IPS DF 4.7 (cell line): ENCODE data around the gene TXNDC11.
A peak's percentile ranks its signal among the peaks of the same experiment; 100 is the strongest.
"Not testable (repeated sequence)": the region's sequence is repeated elsewhere in the genome, so short reads cannot be mapped to it uniquely, and the experiment has no call there.

Experiments used
- DNase-seq: peaks from one replicate; pipeline ENCODE4 v3.0.0-alpha.2; 2013; ENCODE audit warnings: low spot score; ENCODE audit errors: extremely low read depth

The TXNDC11 gene, protein sequence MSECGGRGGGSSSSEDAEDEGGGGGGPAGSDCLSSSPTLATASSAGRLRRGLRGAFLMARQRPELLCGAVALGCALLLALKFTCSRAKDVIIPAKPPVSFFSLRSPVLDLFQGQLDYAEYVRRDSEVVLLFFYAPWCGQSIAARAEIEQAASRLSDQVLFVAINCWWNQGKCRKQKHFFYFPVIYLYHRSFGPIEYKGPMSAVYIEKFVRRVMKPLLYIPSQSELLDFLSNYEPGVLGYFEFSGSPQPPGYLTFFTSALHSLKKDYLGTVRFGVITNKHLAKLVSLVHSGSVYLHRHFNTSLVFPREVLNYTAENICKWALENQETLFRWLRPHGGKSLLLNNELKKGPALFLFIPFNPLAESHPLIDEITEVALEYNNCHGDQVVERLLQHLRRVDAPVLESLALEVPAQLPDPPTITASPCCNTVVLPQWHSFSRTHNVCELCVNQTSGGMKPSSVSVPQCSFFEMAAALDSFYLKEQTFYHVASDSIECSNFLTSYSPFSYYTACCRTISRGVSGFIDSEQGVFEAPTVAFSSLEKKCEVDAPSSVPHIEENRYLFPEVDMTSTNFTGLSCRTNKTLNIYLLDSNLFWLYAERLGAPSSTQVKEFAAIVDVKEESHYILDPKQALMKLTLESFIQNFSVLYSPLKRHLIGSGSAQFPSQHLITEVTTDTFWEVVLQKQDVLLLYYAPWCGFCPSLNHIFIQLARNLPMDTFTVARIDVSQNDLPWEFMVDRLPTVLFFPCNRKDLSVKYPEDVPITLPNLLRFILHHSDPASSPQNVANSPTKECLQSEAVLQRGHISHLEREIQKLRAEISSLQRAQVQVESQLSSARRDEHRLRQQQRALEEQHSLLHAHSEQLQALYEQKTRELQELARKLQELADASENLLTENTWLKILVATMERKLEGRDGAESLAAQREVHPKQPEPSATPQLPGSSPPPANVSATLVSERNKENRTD

DNA sequence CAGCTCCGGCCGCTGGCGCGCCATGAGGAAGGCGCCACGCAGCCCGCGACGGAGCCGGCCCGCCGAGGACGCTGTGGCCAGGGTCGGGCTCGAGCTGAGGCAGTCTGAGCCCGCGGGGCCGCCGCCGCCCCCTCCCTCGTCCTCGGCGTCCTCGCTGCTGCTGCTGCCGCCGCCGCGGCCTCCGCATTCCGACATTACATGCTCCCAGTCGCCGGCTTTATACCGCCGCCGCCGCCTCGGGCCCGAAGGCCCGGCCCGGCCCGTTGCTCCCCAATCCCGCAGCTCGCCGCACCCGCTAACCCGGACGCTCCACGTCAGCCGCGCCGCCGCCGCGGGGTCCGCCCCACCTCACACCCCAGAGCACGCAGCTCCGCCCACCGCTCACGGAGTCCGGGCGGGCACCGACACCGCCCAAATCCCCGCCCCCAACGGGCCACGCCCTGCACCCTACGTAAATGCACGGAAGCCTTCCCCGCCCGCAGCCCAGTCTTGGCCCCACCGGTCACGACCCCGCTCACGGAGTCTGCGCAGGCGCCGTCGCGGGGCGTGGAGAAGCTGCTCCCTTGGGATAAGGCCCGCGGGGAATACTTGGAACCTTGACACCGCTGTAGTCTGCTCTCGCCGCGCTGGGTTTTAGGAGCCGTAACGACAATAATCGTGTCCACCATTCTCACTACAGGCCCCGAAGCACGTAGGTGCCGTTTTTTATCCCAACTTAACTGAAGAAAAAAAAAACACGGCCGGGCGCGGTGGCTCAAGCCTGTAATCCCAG lies at the start of gene TXNDC11:
TSS of gene TXNDC11 (minus strand) at position 322 of the 772 bp plus-strand sequence. CDS start at position 195, 127 bp downstream.
- DNase-seq = peak; percentile 81

DNA sequence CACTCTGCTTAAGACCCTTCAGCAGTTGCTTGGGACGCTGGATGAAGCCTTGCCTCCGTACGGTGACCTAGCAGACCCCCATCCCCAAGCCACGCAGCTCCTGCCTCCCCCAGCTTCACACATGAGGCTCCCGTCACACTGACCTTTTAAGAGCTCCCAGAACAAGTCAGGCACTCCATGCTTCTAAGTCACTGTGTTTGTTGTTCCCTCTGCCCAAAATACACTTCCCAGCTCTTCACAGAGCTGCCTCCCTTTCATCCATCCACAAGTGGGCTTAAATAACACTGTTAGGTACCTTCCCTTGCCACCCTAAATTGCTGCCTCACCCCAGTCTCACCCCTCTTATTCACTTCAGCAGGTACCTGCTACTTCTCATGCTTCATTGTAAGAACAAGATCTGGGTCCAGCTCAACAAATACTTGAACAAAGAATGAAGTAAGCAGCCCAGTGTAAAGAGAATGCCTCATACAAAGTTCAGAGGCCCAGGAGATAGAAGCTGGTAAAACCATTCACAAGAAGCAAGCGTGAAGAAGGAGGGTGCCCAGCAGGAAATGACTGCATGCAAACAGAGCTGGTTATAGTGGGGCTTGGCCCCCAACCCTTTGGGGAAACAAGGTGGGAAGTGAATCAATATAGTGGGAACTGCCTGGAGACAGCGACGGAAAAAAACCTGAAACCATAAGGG lies 48.6 kb upstream of the TXNDC11 start:
- DNase-seq = no peak

DNA sequence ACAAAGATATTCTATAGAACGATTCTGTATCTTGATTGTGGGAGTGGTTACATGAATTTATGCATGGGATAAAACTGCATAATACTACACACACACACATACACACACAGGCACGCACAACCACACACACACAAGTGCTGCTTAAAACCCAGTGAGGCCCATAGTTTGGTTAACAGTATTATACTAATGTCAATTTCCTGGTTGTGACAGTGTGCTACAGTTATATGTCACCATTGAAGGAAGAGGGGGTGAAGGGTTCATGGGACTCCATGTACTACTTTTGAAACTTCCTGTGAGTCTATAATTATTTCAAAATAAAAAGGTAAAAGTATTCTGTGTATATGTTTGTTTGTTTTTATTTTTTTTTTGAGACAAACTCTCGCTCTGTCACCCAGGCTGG lies 46.3 kb upstream of the TXNDC11 start:
- no peak for DNase-seq

DNA sequence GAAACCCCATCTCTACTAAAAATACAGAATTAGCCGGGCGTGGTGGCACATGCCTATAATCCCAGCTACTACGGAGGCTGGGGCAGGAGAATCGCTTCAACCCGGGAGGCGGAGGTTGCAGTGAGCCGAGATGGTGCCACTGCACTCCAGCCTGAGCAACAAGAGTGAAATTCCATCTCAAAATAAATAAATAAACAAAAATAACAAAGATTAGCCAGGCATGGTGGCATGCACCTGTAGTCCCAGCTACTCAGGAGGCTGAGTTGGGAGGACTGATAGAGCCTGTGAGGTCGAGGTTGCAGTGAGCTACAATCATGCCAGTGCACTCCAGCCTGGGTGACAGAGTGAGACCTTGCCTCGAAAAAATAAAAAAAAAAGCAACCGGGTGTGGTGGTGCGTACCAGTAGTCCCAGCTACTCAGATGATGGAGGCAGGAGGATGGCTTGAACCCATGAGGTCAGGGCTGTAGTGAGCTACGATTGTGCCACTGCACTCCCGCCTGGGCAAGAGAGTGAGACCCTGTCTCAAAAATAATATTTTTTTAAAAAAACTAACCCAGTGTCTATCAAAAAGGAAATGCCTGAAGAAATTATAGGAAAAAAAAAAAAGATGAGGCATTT lies 42.4 kb upstream of the TXNDC11 start:
- DNase-seq = not testable (repeated sequence)

DNA sequence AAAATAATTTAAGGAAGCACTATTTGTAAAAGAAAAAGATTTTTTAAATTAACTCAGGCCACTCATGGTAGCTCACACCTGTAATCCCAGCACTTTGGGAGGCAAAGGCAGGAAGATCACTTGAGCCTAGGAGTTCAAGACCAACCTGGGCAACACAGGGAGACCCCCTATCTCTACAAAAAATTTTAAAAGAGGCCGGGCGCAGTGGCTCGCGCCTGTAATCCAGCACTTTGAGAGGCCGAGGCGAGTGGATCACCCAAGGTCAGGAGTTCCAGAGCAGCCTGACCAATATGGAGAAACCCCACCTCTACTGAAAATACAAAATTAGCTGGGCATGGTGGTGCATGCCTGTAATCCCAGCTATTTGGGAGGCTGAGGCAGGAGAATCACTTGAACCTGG lies 41.7 kb upstream of the TXNDC11 start:
- DNase-seq = not testable (repeated sequence)

DNA sequence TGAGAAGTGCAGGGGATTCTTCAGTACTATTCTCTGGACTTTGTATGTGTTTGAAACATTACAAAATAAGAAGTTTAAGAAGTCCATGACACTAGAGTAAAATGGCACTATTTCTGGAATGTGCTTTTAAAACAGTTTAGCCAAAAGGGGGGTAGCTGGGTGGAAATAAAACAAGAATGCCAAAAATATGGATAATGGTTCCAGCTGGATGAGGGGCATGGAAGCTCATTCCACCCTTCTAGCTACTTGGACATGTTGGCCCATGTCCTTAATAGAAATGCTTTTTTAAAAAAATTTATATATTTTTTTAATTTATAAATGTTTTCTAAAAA lies 41.3 kb upstream of the TXNDC11 start:
- no peak for DNase-seq

DNA sequence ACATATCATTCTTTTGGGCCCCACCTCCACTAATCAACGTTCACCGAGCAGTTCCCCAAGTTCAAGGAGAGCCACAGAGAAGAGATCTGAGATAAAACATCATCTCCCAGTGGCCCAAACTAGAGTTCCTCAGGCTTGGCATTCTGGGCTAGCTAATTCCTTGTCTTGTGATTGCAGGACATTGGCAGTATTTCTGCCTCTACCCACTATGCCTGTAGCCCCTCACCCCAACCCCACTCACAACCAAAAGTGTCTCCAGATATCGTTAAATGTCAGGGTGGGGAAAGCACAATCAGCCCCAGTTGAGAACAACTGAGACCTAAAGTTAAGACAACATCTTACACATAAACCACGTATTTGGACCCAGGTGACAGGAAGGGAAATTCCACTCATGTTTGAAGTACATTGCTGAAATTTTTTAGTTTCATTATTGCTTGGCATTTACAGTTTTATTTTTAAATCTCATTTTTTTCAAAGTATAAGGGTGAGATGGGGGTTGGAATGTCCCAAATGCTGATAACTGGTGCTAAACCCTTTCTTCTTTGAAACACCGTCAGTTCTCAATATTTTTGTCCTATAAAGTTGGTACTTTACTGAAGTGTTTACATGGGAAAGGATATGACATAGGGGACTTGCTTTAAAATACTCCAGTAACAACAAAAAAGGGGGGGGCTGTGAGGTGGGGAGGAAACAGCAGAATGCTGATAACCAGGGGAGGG lies 40.8 kb upstream of the TXNDC11 start:
- no peak for DNase-seq

DNA sequence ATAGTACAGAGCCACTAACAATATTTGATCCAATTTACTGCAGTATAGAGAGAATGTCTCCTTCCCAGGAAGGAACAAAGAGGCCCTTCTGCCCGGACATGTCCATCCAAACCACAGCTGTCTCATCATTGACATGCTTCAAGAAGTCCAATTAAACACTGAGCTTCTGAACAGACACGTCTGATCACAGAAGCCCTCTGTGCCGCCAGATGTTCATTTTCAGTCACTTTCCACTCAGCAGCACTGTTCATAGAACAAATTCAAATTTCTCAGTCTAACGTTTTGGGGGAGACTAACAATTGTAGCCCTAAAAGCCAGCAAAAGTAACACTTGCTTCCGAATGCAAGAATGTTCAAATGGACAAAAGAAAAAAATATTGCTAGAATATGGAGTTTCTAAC lies 39.1 kb upstream of the TXNDC11 start:
- DNase-seq = no peak

DNA sequence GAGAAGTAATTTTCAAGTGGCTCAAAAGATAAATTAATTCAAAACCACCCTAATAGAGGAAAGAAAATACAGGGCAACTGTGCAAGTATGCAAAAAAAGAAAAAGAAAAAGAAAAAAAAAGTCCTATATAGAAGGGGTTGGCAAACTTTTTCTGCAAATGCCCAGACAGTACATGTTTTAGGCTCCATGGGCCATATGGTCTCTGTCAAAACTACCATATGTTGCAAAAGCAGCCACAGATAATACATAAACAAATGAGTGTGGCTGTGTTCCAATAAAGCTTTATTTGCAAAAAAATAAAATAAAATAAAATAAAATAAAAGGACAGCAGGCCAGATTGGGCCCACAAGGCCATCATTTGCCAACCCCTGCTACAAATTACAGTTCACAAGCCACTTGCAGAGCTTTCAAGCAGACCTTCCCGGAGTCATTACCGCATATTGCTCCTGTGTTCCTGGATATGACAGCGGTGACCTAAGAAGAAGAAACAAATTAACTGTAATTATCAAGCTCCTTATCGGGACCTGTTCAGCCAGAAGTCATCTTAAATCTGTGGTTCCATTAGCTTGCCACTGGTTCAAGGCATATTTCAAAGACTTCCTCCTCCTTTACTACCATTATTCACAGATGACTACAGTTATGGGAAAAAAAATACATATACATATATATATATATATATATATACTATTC lies 38.5 kb upstream of the TXNDC11 start:
- DNase-seq = no peak

DNA sequence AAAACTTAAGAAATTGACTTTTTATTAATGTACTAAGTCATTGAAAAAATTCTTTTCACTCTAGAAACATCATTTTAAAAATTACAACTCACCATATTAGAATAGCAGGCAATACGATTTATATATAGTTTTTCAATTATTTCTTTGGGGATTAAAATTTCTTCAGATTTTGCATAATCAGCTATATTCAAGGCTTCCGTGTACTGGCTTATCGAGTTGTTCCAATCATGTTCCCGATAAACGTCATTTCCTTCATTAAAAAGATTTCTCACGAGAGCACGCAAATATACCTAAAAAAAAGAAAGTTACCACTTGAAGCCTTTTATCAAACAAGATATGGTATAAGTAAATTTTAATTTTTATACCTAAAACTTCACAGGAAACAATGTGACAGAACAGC lies 36.4 kb upstream of the TXNDC11 start:
- no peak for DNase-seq

DNA sequence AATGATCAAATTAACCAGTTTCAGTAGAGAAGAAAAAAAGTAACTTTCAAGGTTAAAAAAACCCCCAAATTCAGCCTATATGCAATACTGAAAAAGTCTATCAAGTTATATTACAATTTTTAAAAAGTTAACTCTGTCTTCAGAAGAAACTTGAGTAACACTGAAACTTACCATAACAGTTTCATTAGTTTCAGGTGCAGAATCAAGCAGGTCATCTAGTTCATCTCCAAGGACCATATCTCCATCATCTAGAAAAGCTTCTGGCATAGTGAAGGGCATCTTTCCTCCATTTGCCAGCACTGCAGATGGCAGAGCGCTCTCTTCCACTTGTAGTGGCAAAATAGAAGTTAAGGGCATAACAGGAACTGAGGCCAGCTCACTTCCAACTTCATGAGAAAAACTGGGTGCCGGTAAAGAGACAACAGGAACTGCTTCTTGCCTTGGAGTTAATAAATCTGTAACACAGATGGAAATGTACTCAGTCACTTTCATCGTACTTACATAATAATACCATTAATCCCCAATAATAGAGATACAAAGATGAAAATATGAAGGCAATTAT lies 31.5 kb upstream of the TXNDC11 start:
- DNase-seq = no peak

DNA sequence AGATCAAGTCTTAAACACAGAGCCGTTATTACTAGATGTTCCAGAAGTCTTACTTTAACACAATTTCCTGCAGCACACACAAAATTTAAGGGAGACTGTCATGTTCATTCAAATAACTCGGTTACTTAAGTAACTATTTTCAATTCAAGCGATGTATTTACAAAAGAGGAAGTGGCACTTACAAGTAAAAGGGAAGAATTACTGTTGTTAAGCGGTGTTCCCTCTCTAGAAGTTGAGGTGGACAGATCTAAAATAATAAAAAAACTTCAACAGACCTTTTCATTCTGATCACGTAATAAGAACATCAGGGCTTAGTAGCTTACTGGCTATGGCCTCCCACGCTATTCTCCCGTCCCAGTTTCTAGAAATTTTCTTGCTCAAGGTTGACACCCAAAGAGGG lies 26.2 kb upstream of the TXNDC11 start:
- DNase-seq = no peak

DNA sequence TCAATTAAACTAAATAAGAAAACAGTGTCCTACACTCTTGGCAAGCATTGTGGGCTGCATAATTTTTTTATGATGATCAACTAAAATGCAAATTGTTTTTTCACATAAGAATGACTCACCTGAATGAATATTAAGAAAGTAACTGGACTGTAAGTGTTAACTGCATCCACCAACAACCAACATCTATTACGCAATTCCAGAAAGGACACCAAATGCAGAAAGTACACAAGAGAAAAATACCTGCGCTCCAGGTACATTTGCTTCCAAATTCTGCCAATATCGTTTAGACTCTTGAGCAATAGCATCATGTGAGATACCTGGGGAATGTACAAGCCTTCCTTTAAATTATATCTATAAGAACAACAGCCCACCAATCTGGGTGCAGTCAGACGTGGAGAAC lies 19.8 kb upstream of the TXNDC11 start:
- DNase-seq = no peak

DNA sequence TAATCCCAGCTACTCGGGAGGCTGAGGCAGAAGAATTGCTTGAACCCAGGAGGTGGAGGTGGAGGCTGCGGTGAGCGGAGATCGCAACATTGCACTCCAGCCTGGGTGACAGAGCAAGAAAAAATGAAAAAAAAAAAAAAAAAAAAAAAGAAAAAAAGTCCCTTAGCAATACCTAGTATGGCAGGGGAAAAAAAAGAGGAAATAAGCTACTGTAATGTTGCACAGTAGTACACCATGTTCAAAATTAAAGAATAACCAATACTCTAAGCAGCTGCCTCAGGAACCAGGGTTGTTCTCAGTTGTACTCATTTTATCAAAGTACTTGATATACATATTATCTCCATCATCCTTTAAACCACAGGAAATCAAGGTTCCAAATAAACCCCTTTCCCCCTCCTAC lies 17.3 kb upstream of the TXNDC11 start:
- no peak for DNase-seq

DNA sequence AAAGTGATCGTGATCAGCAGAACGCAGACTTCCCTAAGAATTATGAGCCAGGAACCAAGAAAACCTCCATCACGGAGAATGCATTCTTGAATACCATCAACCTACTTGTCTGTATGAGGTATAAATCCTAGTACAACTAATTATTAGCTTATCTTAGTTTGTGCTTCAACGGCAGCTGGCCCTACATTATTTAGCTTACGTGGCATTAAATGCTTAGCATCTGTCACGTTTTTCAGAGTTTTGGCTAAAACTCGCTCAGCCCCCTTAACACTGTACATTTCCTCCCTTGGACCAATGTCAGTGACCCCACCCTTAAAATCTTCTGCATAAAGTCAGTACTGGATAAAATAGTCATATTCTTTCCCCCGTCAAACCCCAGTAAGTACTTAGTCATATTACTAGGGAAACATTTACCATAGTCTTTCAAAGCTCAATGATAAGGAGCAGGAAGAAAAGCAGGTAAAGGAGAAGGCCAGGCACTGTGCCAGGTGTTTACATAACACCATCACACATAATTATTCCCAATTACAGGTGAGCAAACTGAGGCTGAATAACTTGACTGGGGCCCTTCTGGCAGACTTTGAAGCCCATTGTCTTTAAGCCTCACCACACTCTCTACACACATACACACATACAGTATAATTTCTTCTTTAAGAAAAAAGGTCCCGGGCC lies 16.6 kb upstream of the TXNDC11 start:
- DNase-seq = no peak

DNA sequence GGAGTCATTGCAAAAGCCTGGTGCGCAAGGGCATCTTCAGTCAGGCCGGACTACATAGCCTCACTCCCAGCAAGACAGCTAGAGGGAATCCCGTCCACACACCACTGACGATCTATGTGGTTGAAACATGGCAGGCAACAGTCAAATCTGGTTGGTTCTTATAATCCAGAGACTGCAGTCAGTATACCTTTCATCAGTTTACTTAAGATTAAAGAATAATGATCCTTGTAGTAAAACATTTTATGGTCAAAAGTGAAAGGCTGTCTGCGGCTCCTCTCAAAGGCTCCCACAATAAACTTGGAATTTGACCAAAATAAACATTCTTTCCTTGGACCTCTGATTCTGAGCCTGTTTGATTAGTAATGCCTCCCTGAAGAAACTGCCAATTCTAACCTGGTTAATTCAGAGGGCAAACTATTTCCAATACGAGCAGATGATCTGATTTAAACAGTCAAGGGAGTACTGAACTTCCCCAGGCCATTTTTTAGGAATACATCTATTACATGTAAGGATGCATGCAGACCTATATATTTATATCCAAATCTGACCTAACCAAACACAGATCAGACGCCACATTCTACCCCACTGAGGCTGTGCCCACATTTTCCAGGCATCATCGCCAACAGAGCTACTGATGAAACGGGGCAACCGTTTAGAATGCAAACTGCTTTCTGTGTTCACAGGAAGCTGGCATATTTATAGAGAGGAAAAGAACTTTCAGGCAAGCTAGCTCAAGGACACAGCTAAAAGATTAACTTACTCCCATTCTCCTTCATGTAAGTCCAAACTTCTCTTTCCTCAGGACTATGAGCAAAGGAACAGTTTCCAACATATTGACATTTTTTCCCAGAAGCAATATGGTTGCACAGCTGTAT lies 15.3 kb upstream of the TXNDC11 start:
- no peak for DNase-seq

DNA sequence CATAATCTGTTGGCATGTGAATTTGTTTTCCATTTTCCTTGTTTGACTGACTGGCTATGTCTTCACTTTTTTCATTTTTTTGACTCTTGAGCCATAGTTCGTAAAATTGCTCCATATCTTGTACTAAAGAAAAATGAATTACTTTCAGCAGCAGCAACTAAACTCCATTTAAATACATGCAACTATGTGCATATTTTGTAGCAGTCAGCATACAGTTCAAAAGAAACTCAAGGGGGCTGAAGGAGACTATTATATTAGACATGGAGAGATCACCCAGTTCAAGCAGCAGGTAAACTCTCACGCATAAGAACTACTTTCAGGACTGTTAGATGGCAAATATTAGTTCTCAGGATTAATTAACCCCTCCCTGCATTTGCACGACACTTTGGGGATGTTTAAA lies 13.6 kb upstream of the TXNDC11 start:
- DNase-seq = no peak
